Airway epithelial cell (primary cell): ENCODE measurements around the gene PML. TPM values are rescaled to one million over a fixed set of nuclear protein-coding genes. Genes with fewer than 3 reads are reported as not detected.

Experiments
- total RNA-seq: library from RNA; depleted of rRNA; stranded (reverse); fragments of >200 nt; gene quantifications from 2 replicates; pipeline ENCODE4 v1.2.3, GENCODE V29; 2015

PML gene
- total RNA-seq = 35.2 and 48.0 TPM in 2 replicates

GRCh38 chr15:73994413-73994883 is at the start of gene PML:
TSS of gene PML (plus strand) at chr15:73994716. CDS start at chr15:73994813, 97 bp downstream.

DNA sequence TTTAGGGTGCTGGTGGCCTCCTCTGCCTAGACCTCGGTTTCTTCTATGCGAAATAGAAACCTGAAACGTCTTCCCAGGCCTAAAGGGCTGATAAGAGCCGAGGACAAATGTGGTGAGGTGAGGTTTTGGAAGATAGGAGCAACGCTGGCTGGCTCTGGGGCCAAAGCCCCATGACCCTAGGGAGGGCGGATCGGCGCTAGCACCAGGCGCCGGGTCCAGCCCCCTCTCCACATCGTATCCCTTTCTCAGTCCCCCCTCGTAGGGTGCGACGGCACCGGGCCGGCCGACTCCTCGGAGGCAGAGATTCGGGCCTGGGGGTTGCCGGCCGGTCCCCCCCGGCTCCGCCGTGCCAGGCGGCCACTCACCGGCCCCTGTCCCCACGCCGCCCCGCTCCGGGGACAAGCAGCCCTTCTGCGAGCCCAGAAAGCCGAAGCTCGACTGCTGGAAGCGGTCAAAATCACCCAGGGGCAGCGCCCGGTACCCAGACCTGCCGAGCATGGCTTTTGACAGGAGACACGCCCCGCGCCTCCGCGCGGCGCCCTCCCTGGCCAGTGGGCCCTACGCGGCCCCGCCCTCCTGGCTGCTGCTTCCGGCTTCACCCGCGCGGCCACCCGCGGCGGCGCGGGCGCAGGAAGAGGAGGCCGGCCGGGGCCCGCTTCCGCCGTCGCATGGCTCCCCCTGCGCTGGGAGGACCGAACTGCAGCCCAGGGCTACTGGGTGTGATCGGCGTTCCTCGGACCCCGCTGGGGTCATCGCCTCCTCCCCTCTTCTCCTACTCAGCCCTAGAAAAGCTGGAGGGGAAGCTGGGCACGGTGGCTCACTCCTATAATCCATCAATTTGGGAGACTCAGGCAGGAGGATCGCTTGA is 2.6 kb upstream of the PML start, which contains the start of gene STOML1:
Gene STOML1, minus strand, starts transcription at position 570 of the 868 bp plus-strand sequence. Its CDS starts 72 bp downstream, at position 498.

GRCh38 chr15:74082450-74082849 is 87.9 kb downstream of the PML start, which contains the start of gene GOLGA6A:
TSS of gene GOLGA6A (minus strand) at chr15:74082550. CDS start at chr15:74082509, 41 bp downstream.

Other genes starting within 250 kb of the PML start
- gene INSYN1, start 241.4 kb upstream of the PML start, total RNA-seq = 2.3 and 6.9 TPM in 2 replicates
- not detected in 2 replicates for gene TBC1D21, start 121.2 kb upstream of the PML start, total RNA-seq
- gene LOXL1, start 68.3 kb upstream of the PML start, total RNA-seq = 11.6 and 12.1 TPM in 2 replicates
- 11.8 and 14.5 TPM in 2 replicates for gene STOML1, start 2.4 kb upstream of the PML start, total RNA-seq
- gene GOLGA6A, start 87.8 kb downstream of the PML start, total RNA-seq = not detected in 2 replicates
- not detected in 2 replicates for gene ISLR2, start 135.9 kb downstream of the PML start, total RNA-seq
- not detected in 2 replicates for gene ISLR, start 179.0 kb downstream of the PML start, total RNA-seq
- gene STRA6, start 208.1 kb downstream of the PML start, total RNA-seq = 0.28 and 0.79 TPM in 2 replicates
- not detected in 2 replicates for gene CCDC33, start 241.6 kb downstream of the PML start, total RNA-seq